ENCODE data around the gene SNN. TPM values are rescaled to one million over a fixed set of nuclear protein-coding genes. Genes with fewer than 3 reads are reported as not detected.

The SNN gene
- total RNA-seq, 1 experiment from 2014 or later = 1.9 TPM

GRCh38 chr16:11698271-11698689 lies 30.0 kb downstream of the SNN start:
- Mint-ChIP-seq H3K27ac (ENCODE audit: low read depth, unreplicated experiment) (peak overlapping the region; percentile 49), H3K36me3 (ENCODE audit: insufficient read depth, unreplicated experiment) (peaks cover 71% of the 10 kb centered on the region), H3K27me3 (ENCODE audit: insufficient read depth, unreplicated experiment) (no peaks in the 10 kb centered on the region), H3K4me3 (ENCODE audit: unreplicated experiment) (no peak overlapping the region), H3K4me1 (ENCODE audit: insufficient read depth, unreplicated experiment) (peaks cover 6% of the 10 kb centered on the region), H3K9me3 (ENCODE audit: unreplicated experiment) (no peaks in the 10 kb centered on the region)
- no peak for TF ChIP-seq CTCF (IDR thresholded peaks at IDR 0.05; ENCODE audit: unreplicated experiment)
- DNase-seq (ENCODE audit: unreplicated experiment) = peak; percentile 19
- intact Hi-C loops (cut with micrococcal nuclease) = no loop called here
- ChIA-PET CTCF (interaction anchor here (0.6 to 1.7 kb wide), 7 partner anchors 13 to 302 kb away, joined by 3 to 8 read pairs (median 4); no protein-coding TSS in a partner anchor), POLR2A (no interaction called here)
- BruUV-seq (replicated peaks) = no TSS peak

- intact Hi-C loops (cut with micrococcal nuclease) = no loop called here
- Mint-ChIP-seq H3K36me3 (ENCODE audit: insufficient read depth, unreplicated experiment) (peaks cover 62% of the 10 kb centered on the region), H3K27ac (ENCODE audit: low read depth, unreplicated experiment) (peak overlapping the region; percentile 49), H3K9me3 (ENCODE audit: unreplicated experiment) (no peaks in the 10 kb centered on the region), H3K27me3 (ENCODE audit: insufficient read depth, unreplicated experiment) (no peaks in the 10 kb centered on the region), H3K4me3 (ENCODE audit: unreplicated experiment) (no peak overlapping the region), H3K4me1 (ENCODE audit: insufficient read depth, unreplicated experiment) (peaks cover 6% of the 10 kb centered on the region)
- POLR2A ChIA-PET = interaction anchor here (1.2 to 2.1 kb wide), 3 partner anchors 10 to 33 kb away, joined by 3 to 5 read pairs (median 3); no protein-coding TSS in a partner anchor
- CTCF ChIA-PET = interaction anchor here (1.5 kb wide), 1 partner anchor 15 kb away, joined by 11 read pairs; no protein-coding TSS in a partner anchor
- no TSS peak for BruUV-seq (replicated peaks)
- no peak for TF ChIP-seq CTCF (IDR thresholded peaks at IDR 0.05; ENCODE audit: unreplicated experiment)
- DNase-seq (ENCODE audit: unreplicated experiment) = no peak
Observed at GRCh38 chr16:11699234-11699894, 31.1 kb downstream of the SNN start.

- intact Hi-C loops (cut with micrococcal nuclease) = no loop called here
- no peak for TF ChIP-seq CTCF (IDR thresholded peaks at IDR 0.05; ENCODE audit: unreplicated experiment)
- peak; percentile 49 for DNase-seq (ENCODE audit: unreplicated experiment)
- POLR2A ChIA-PET = interaction anchor here (1.2 to 2.1 kb wide), 3 partner anchors 11 to 34 kb away, joined by 3 to 5 read pairs (median 3); no protein-coding TSS in a partner anchor
- Mint-ChIP-seq H3K4me3 (ENCODE audit: unreplicated experiment) (no peak overlapping the region), H3K4me1 (ENCODE audit: insufficient read depth, unreplicated experiment) (peaks cover 6% of the 10 kb centered on the region), H3K27ac (ENCODE audit: low read depth, unreplicated experiment) (peak overlapping the region; percentile 49), H3K36me3 (ENCODE audit: insufficient read depth, unreplicated experiment) (peaks cover 67% of the 10 kb centered on the region), H3K27me3 (ENCODE audit: insufficient read depth, unreplicated experiment) (no peaks in the 10 kb centered on the region), H3K9me3 (ENCODE audit: unreplicated experiment) (no peaks in the 10 kb centered on the region)
- CTCF ChIA-PET = interaction anchor here (0.5 to 1.5 kb wide), 4 partner anchors 14 to 437 kb away, joined by 3 to 11 read pairs (median 5); no protein-coding TSS in a partner anchor
- no TSS peak for BruUV-seq (replicated peaks)
Observed at GRCh38 chr16:11700264-11701029, 32.2 kb downstream of the SNN start.
